Tibial nerve (tissue), 4 donors: ENCODE results near the gene ARHGAP21. TPM values are rescaled to one million over a fixed set of nuclear protein-coding genes. Genes with fewer than 3 reads are reported as not detected.

Experiments
- DNase-seq, 2 donors: peaks; one replicate each; pipeline ENCODE4 v3.0.0-alpha.2; 2019; ENCODE audit warnings: low spot score in 2 of 2
- H3K27ac ChIP-seq, 4 donors: fragments of 200-600 bp; sonication (generic) in 3 of 4; one replicate each; pipeline ENCODE4 v1.5.1; 2017 to 2019; ENCODE audit warnings: mild to moderate bottlenecking in 1 of 4
- H3K27me3 ChIP-seq, 2 donors: fragments of 200-600 bp; sonication (generic) in 1 of 2; one replicate each; pipeline versions ENCODE4 v1.5.1 to v1.6.0; 2017 to 2019
- H3K36me3 ChIP-seq, 3 donors: fragments of 200-600 bp; sonication (generic); one replicate each; pipeline ENCODE4 v1.5.1; 2018 to 2019
- H3K4me1 ChIP-seq, 4 donors: fragments of 200-600 bp; sonication (generic) in 3 of 4; one replicate each; pipeline ENCODE4 v1.5.1; 2017 to 2019
- H3K4me3 ChIP-seq, 4 donors: fragments of 200-600 bp; sonication (generic) in 3 of 4; one replicate each; pipeline ENCODE4 v1.5.1; 2017 to 2019; ENCODE audit warnings: mild to moderate bottlenecking in 1 of 4, moderate library complexity in 1 of 4
- H3K9me3 ChIP-seq, 4 donors: fragments of 200-600 bp; sonication (generic) in 3 of 4; one replicate each; pipeline ENCODE4 v1.5.1; 2017 to 2019
- CTCF ChIP-seq, 5 experiments: fragments of 200-600 bp in 3 of 5; fragments of 450-650 bp in 2 of 5; sonication (generic) in 3 of 5; IDR thresholded peaks; one replicate each; pipeline ENCODE4 v1.5.1; 2016 to 2019; ENCODE audit warnings: antibody characterized with exemption in 5 of 5, mild to moderate bottlenecking in 3 of 5, moderate library complexity in 2 of 5
- EP300 ChIP-seq, 2 donors: sonication (generic); formaldehyde crosslinking; IDR thresholded peaks; one replicate each; pipeline ENCODE4 v1.6.1; 2017; ENCODE audit warnings: antibody characterized with exemption in 2 of 2, mild to moderate bottlenecking in 1 of 2
- POLR2A ChIP-seq, 2 donors: fragments of 450-650 bp; IDR thresholded peaks; one replicate each; pipeline ENCODE4 v1.6.1; 2017; ENCODE audit warnings: antibody characterized with exemption in 2 of 2, mild to moderate bottlenecking in 2 of 2, moderate library complexity in 2 of 2
- WGBS, 2 donors: methylation state at CpG; one replicate each; pipeline ENCODE4 v1.1.5; 2018; 5-methylcytosine and 5-hydroxymethylcytosine counted together
- total RNA-seq, 4 donors: library from RNA; depleted of rRNA; stranded (reverse); fragments of >200 nt; gene quantifications; one replicate each; pipeline ENCODE4 v1.1.0, GENCODE V29; 2016

ARHGAP21 gene
- total RNA-seq, 4 donors from 2014 or later, result 56.7 to 116 (median 80.2) TPM

- H3K36me3 ChIP-seq, result no peaks in the 10 kb centered on the region
- DNase-seq, result no peak
- 91 to 92% methylated on average over 2 of the region's 2 CpGs for WGBS, 2 donors
- no peak for TF ChIP-seq CTCF (IDR thresholded peaks at IDR 0.05)
- TF ChIP-seq POLR2A (IDR thresholded peaks at IDR 0.05), result no peak
- TF ChIP-seq EP300 (IDR thresholded peaks at IDR 0.05), result no peak
- no peak overlapping the region for H3K4me3 ChIP-seq
- H3K27ac ChIP-seq, result no peak overlapping the region
- no peaks in the 10 kb centered on the region for H3K27me3 ChIP-seq
- H3K4me1 ChIP-seq, result no peaks in the 10 kb centered on the region
- H3K9me3 ChIP-seq, result no peaks in the 10 kb centered on the region
Measured at GRCh38 chr10:24750695-24751094, 27.0 kb upstream of the ARHGAP21 start.

GRCh38 chr10:24748214-24748613 is 24.5 kb upstream of the ARHGAP21 start:
- Histone ChIP-seq H3K4me3 (no peak overlapping the region), H3K27ac (no peak overlapping the region), H3K36me3 (no peaks in the 10 kb centered on the region), H3K9me3 (no peaks in the 10 kb centered on the region), H3K4me1 (no peaks in the 10 kb centered on the region), H3K27me3 (no peaks in the 10 kb centered on the region)
- no peak for DNase-seq
- TF ChIP-seq CTCF (IDR thresholded peaks at IDR 0.05) (no peak), POLR2A (IDR thresholded peaks at IDR 0.05) (no peak), EP300 (IDR thresholded peaks at IDR 0.05) (no peak)
- 88% methylated on average over 4 of the region's 4 CpGs for WGBS, 2 donors

GRCh38 chr10:24744946-24745345 is 21.3 kb upstream of the ARHGAP21 start:
- Histone ChIP-seq H3K27me3 (no peaks in the 10 kb centered on the region), H3K4me3 (no peak overlapping the region), H3K4me1 (no peaks in the 10 kb centered on the region), H3K36me3 (no peaks in the 10 kb centered on the region), H3K27ac (no peak overlapping the region), H3K9me3 (peaks cover 0 to 11% (median 0%) of the 10 kb centered on the region in 4 donors)
- WGBS, 2 donors, result 26 to 32% methylated on average over 3 of the region's 3 CpGs
- TF ChIP-seq POLR2A (IDR thresholded peaks at IDR 0.05), result no peak
- no peak for TF ChIP-seq CTCF (IDR thresholded peaks at IDR 0.05)
- TF ChIP-seq EP300 (IDR thresholded peaks at IDR 0.05), result no peak
- DNase-seq, result no peak

GRCh38 chr10:24740714-24741113 is 17.0 kb upstream of the ARHGAP21 start:
- TF ChIP-seq POLR2A (IDR thresholded peaks at IDR 0.05), result no peak
- no peak for TF ChIP-seq EP300 (IDR thresholded peaks at IDR 0.05)
- no peak for TF ChIP-seq CTCF (IDR thresholded peaks at IDR 0.05)
- no peak for DNase-seq
- Histone ChIP-seq H3K27me3 (no peaks in the 10 kb centered on the region), H3K9me3 (peaks cover 0 to 11% (median 0%) of the 10 kb centered on the region in 4 donors), H3K4me1 (no peaks in the 10 kb centered on the region), H3K4me3 (no peak overlapping the region), H3K36me3 (no peaks in the 10 kb centered on the region), H3K27ac (no peak overlapping the region)
- WGBS, 2 donors, result 96 to 100% methylated on average over 1 of the region's 1 CpG

GRCh38 chr10:24737001-24737400 is 13.3 kb upstream of the ARHGAP21 start:
- TF ChIP-seq EP300 (IDR thresholded peaks at IDR 0.05), result no peak
- TF ChIP-seq CTCF (IDR thresholded peaks at IDR 0.05), result no peak
- TF ChIP-seq POLR2A (IDR thresholded peaks at IDR 0.05), result no peak
- H3K27ac ChIP-seq, result no peak overlapping the region

More at GRCh38 chr10:24737001-24737400, 13.3 kb upstream of the ARHGAP21 start:
- H3K9me3 ChIP-seq, result peaks cover 0 to 11% (median 0%) of the 10 kb centered on the region in 4 donors
- H3K4me1 ChIP-seq, result no peaks in the 10 kb centered on the region
- no peak overlapping the region for H3K4me3 ChIP-seq
- no peaks in the 10 kb centered on the region for H3K36me3 ChIP-seq
- no peaks in the 10 kb centered on the region for H3K27me3 ChIP-seq
- no peak for DNase-seq
